ENCODE results near the gene C3orf33.

- TF ChIP-seq CTCF (IDR thresholded peaks at IDR 0.05 in 8 of 11, conservative IDR thresholded peaks at IDR 0.05 in 3 of 11) (no peak), POLR2AphosphoS5 (IDR thresholded peaks at IDR 0.05) (no peak)
Measured at GRCh38 chr3:155742349-155742965, 63.6 kb downstream of the C3orf33 start.

Measured in spleen (tissue), 7 donors.